ENCODE measurements around the gene LRP1B.

DNA sequence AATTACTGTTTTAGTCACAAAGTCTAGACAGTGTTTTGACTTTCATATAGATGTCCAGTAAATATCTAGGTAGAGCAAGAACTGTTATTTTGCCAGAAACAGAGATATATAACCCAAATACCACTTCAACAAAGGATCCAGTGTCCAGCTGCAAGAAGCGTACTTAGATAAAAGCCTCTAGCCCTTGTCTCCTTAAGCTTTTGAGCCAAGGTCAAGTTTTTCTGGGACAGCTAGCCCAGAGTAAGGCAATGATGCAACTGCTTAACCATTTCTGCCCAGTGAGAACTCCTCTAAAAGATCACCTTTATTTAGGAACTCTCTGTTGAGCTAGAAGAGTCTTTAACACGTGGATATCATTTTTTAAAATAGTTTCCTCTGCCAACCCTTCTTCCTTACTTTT, 1925.7 kb downstream of the LRP1B start:
- TF ChIP-seq, protein P1, sequence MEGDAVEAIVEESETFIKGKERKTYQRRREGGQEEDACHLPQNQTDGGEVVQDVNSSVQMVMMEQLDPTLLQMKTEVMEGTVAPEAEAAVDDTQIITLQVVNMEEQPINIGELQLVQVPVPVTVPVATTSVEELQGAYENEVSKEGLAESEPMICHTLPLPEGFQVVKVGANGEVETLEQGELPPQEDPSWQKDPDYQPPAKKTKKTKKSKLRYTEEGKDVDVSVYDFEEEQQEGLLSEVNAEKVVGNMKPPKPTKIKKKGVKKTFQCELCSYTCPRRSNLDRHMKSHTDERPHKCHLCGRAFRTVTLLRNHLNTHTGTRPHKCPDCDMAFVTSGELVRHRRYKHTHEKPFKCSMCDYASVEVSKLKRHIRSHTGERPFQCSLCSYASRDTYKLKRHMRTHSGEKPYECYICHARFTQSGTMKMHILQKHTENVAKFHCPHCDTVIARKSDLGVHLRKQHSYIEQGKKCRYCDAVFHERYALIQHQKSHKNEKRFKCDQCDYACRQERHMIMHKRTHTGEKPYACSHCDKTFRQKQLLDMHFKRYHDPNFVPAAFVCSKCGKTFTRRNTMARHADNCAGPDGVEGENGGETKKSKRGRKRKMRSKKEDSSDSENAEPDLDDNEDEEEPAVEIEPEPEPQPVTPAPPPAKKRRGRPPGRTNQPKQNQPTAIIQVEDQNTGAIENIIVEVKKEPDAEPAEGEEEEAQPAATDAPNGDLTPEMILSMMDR (IDR thresholded peaks at IDR 0.05) = no peak
- TF ChIP-seq POLR2A (IDR thresholded peaks at IDR 0.05; ENCODE audit: low read depth) (no peak), POLR2AphosphoS5 (IDR thresholded peaks at IDR 0.05) (no peak)

All from esophagus muscularis mucosa (tissue), 3 donors.